Omental fat pad (tissue), 4 donors: ENCODE results near the gene NANS. TPM values are rescaled to one million over a fixed set of nuclear protein-coding genes. Genes with fewer than 3 reads are reported as not detected.
"Not testable (repeated sequence)": the region's sequence is repeated elsewhere in the genome, so short reads cannot be mapped to it uniquely, and the experiment has no call there.

Experiments
- ATAC-seq: fragments of 150-250 bp; one replicate; pipeline ENCODE4 v1.9.1; 2016; ENCODE audit warnings: mild to moderate bottlenecking, moderate library complexity; ENCODE audit not compliant: low FRiP score
- DNase-seq: peaks from one replicate; pipeline ENCODE4 v3.0.0-alpha.2; 2019; ENCODE audit warnings: low spot score
- CTCF ChIP-seq, 3 donors: fragments of 450-650 bp; IDR thresholded peaks; one replicate each; pipeline ENCODE4 v1.5.1; 2016 to 2017; ENCODE audit warnings: antibody characterized with exemption in 3 of 3, mild to moderate bottlenecking in 3 of 3, moderate library complexity in 2 of 3
- total RNA-seq, 4 donors: library from RNA; depleted of rRNA; stranded (reverse); fragments of >200 nt; gene quantifications; one replicate each; pipeline ENCODE4 v1.1.0, GENCODE V29; 2016

The NANS gene
- total RNA-seq, 4 donors from 2014 or later, result 57.1 to 104 (median 60.4) TPM

DNA sequence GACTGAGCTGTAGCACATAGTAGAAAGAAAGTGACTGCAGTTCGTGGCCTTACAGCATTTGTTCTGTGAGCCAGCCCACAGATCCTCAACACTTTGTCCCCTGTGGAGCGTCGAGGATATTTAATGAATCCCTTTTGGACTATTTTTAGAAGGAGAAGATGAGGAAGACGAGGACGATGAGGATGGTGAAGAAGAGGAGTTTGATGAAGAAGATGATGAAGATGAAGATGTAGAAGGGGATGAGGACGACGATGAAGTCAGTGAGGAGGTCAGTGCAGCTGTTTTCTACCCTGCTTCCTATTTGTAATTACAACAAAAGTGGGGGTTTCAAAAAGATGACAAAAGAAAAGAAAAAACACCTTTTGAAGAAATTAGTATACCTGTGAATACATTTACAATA is 45.4 kb upstream of the NANS start:
- TF ChIP-seq CTCF (IDR thresholded peaks at IDR 0.05), result no peak
- ATAC-seq, result no peak

DNA sequence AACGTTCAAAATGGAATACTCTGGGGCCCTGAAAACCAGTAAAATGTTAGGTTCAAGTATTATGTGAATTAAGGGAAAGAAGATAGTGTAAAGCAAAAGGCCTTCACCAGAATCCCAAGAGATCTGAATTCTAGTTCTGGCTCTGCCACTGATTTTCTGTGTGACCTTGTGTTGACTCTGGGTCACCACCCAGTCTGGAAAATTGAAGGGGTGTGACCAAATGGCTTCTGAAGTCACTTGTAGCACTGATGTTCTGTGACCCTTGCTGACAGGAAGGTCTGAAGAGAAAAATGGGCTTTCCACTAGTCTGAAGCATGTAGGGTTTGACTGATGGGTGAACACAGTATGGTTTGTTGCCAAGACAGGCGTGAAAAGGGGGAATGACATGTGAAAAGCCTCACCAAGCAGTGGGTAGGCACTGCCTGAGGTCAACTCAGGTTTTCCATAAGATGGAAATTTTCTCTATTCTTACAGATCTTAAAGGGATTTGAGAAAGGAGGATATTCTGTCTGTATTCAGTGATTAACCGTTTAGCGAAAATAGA is 40.3 kb upstream of the NANS start:
- no peak for TF ChIP-seq CTCF (IDR thresholded peaks at IDR 0.05)
- DNase-seq (no peak), ATAC-seq (no peak)

More for the DNA sequence above, 45.4 kb upstream of the NANS start:
- no peak for DNase-seq

DNA sequence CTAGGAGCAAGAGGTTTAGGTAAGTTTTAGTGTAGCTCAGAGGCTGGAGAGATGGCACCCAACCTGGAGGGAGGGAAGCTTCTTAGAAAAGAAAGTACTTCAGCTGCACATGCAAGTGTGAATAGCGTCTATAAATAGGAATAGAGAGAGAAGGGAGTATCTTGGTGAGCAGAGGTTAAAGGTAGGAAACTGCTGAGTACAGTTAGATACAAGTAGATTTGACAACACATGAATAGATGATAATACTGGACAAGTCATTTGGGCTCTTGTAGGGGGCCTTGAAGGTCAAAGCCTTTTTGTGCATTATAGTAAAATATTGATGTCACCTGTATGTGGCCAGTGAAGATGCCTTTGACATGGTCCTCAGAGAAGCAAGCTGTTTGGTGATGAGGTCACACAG is 39.2 kb upstream of the NANS start:
- DNase-seq (no peak), ATAC-seq (no peak)
- TF ChIP-seq CTCF (IDR thresholded peaks at IDR 0.05), result no peak

DNA sequence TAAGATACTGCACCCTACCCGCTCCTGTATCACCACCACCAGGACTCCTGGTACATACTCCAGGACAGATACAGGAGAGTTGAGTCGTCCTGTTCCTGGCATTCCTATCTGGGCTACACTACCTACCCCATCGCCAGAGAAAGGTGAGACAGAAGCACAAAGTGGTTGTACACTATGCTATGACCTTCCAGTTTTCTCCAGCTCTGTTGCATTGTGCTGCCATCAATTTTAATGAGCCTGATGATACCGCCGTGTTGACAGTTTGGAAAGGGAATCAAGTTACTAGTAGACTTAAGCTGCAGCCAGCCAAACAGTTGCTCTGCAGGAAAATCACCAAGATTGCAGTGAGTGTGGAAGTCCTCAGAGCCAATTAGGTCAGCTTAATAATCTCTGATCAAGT is 38.2 kb upstream of the NANS start:
- no peak for DNase-seq
- ATAC-seq, result no peak

GRCh38 chr9:98019098-98019497 is 37.4 kb upstream of the NANS start:
- DNase-seq (no peak), ATAC-seq (no peak)
- no peak for TF ChIP-seq CTCF (IDR thresholded peaks at IDR 0.05)

More for the DNA sequence above, 38.2 kb upstream of the NANS start:
- TF ChIP-seq CTCF (IDR thresholded peaks at IDR 0.05), result no peak

DNA sequence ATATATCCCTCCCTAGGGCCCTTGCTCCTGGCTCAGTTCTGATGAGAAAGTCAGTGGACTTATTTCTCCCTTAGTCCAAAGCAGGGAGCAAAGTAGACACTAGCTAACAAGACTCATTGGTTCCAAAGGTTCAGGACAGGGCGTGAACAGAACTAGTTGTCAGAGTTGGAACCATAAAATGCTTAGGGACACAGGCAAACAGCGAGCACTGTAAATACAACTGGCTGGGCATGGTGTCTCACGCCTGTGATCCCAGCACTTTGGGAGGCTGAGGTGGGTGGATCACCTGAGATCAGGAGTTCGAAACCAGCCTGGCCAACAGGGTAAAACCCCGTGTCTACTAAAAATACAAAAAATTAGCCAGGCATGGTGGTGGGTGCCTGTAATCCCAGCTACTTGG is 36.7 kb upstream of the NANS start:
- not testable (repeated sequence) for DNase-seq, ATAC-seq

- DNase-seq, result no peak
- ATAC-seq, result no peak
- no peak for TF ChIP-seq CTCF (IDR thresholded peaks at IDR 0.05)
Measured at GRCh38 chr9:98020476-98021145, 35.9 kb upstream of the NANS start.
